Measurements from ENCODE around the gene CPD. TPM values are rescaled to one million over a fixed set of nuclear protein-coding genes. Genes with fewer than 3 reads are reported as not detected.

CPD gene
- total RNA-seq, 2 experiments from 2014 or later = 37.9 to 43.8 TPM

- intact Hi-C loops (cut with micrococcal nuclease) = no loop called here
- H3K4me3 Mint-ChIP-seq = no peak overlapping the region
- no peaks in the 10 kb centered on the region for H3K27me3 Mint-ChIP-seq (ENCODE audit: low read depth)
- peaks cover 17% of the 10 kb centered on the region for H3K4me1 Mint-ChIP-seq (ENCODE audit: low read depth)
- H3K9me3 Mint-ChIP-seq = no peaks in the 10 kb centered on the region
- no peak for DNase-seq
- CTCF ChIA-PET = no interaction called here
- H3K27ac Mint-ChIP-seq = no peak overlapping the region
- peaks cover 28% of the 10 kb centered on the region for H3K36me3 Mint-ChIP-seq (ENCODE audit: low read depth)
Observed at GRCh38 chr17:30483159-30483558, 104.4 kb downstream of the CPD start.

DNA sequence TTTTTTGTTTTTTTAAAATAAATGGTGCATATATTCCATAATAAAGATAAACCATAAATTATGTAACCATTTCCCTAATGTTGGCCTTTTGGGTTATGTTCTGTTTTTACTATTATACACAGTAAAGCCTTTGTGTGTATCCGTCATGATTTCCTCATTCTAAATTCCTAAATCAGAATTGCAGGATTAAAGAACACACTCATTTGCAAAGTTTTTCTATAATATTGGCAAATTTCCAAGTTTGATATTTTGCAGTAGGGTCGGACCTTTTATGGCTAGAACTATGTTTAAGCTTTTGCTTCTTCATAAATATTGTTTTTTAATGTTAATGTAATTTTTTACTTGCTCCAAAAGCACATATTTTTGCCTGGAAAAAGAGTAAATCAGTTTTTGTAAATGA, 115.1 kb downstream of the CPD start:
- H3K9me3 Mint-ChIP-seq = no peaks in the 10 kb centered on the region

GRCh38 chr17:30495586-30495985, 116.9 kb downstream of the CPD start:
- Mint-ChIP-seq H3K4me3 (no peak overlapping the region), H3K4me1 (ENCODE audit: low read depth) (peaks cover 9% of the 10 kb centered on the region), H3K36me3 (ENCODE audit: low read depth) (peaks cover 37% of the 10 kb centered on the region), H3K27me3 (ENCODE audit: low read depth) (no peaks in the 10 kb centered on the region), H3K9me3 (no peaks in the 10 kb centered on the region), H3K27ac (no peak overlapping the region)
- intact Hi-C loops (cut with micrococcal nuclease) = no loop called here
- DNase-seq = no peak
- CTCF ChIA-PET = no interaction called here

More for the DNA sequence above, 115.1 kb downstream of the CPD start:
- H3K27me3 Mint-ChIP-seq (ENCODE audit: low read depth) = no peaks in the 10 kb centered on the region
- intact Hi-C loops (cut with micrococcal nuclease) = no loop called here
- no peak for DNase-seq
- no peak overlapping the region for H3K27ac Mint-ChIP-seq
- H3K36me3 Mint-ChIP-seq (ENCODE audit: low read depth) = peaks cover 30% of the 10 kb centered on the region
- no peak overlapping the region for H3K4me3 Mint-ChIP-seq
- CTCF ChIA-PET = interaction anchor here (0.6 to 0.7 kb wide), 2 partner anchors 17 to 97 kb away, joined by 3 read pairs; partner anchors contain the start of gene GOSR1
- no peaks in the 10 kb centered on the region for H3K4me1 Mint-ChIP-seq (ENCODE audit: low read depth)

GRCh38 chr17:30503558-30503957, 124.8 kb downstream of the CPD start:
- Mint-ChIP-seq H3K27ac (no peak overlapping the region), H3K9me3 (no peaks in the 10 kb centered on the region), H3K36me3 (ENCODE audit: low read depth) (peaks cover 28% of the 10 kb centered on the region), H3K27me3 (ENCODE audit: low read depth) (no peaks in the 10 kb centered on the region), H3K4me1 (ENCODE audit: low read depth) (peaks cover 31% of the 10 kb centered on the region), H3K4me3 (no peak overlapping the region)
- intact Hi-C loops (cut with micrococcal nuclease) = no loop called here
- DNase-seq = no peak
- CTCF ChIA-PET = interaction anchor here (1.4 kb wide), 1 partner anchor 27 kb away, joined by 3 read pairs; no protein-coding TSS in a partner anchor

- no peaks in the 10 kb centered on the region for H3K9me3 Mint-ChIP-seq
- H3K4me1 Mint-ChIP-seq (ENCODE audit: low read depth) = peaks cover 22% of the 10 kb centered on the region
- no peaks in the 10 kb centered on the region for H3K27me3 Mint-ChIP-seq (ENCODE audit: low read depth)
- no peak overlapping the region for H3K27ac Mint-ChIP-seq
- H3K4me3 Mint-ChIP-seq = no peak overlapping the region
- intact Hi-C loops (cut with micrococcal nuclease) = no loop called here
- DNase-seq = no peak
- H3K36me3 Mint-ChIP-seq (ENCODE audit: low read depth) = peaks cover 17% of the 10 kb centered on the region
- CTCF ChIA-PET = interaction anchor here (1.6 kb wide), 1 partner anchor 29 kb away, joined by 3 read pairs; the partner anchor contains the start of gene GOSR1
Observed at GRCh38 chr17:30505868-30506417, 127.2 kb downstream of the CPD start.

- no peak overlapping the region for H3K27ac Mint-ChIP-seq
- no peaks in the 10 kb centered on the region for H3K9me3 Mint-ChIP-seq
- no peaks in the 10 kb centered on the region for H3K27me3 Mint-ChIP-seq (ENCODE audit: low read depth)
- intact Hi-C loops (cut with micrococcal nuclease) = no loop called here
- peaks cover 12% of the 10 kb centered on the region for H3K36me3 Mint-ChIP-seq (ENCODE audit: low read depth)
- H3K4me3 Mint-ChIP-seq = no peak overlapping the region
- no peak for DNase-seq
- CTCF ChIA-PET = no interaction called here
- peaks cover 22% of the 10 kb centered on the region for H3K4me1 Mint-ChIP-seq (ENCODE audit: low read depth)
Observed at GRCh38 chr17:30506481-30506880, 127.8 kb downstream of the CPD start.

- CTCF ChIA-PET = no interaction called here
- H3K4me3 Mint-ChIP-seq = no peak overlapping the region
- no peaks in the 10 kb centered on the region for H3K27me3 Mint-ChIP-seq (ENCODE audit: low read depth)
- no peaks in the 10 kb centered on the region for H3K9me3 Mint-ChIP-seq
- intact Hi-C loops (cut with micrococcal nuclease) = no loop called here
- H3K4me1 Mint-ChIP-seq (ENCODE audit: low read depth) = peaks cover 11% of the 10 kb centered on the region
- DNase-seq = no peak
- peaks cover 12% of the 10 kb centered on the region for H3K36me3 Mint-ChIP-seq (ENCODE audit: low read depth)
- H3K27ac Mint-ChIP-seq = no peak overlapping the region
Observed at GRCh38 chr17:30513346-30513745, 134.6 kb downstream of the CPD start.

GRCh38 chr17:30514895-30515596, 136.3 kb downstream of the CPD start:
- H3K4me3 Mint-ChIP-seq = no peak overlapping the region
- H3K27me3 Mint-ChIP-seq (ENCODE audit: low read depth) = no peaks in the 10 kb centered on the region
- H3K4me1 Mint-ChIP-seq (ENCODE audit: low read depth) = peaks cover 16% of the 10 kb centered on the region
- no peak for DNase-seq
- CTCF ChIA-PET = interaction anchor here (1.0 kb wide), 1 partner anchor 279 kb away, joined by 3 read pairs; no protein-coding TSS in a partner anchor
- intact Hi-C loops (cut with micrococcal nuclease) = no loop called here
- H3K36me3 Mint-ChIP-seq (ENCODE audit: low read depth) = peaks cover 14% of the 10 kb centered on the region
- H3K27ac Mint-ChIP-seq = no peak overlapping the region
- no peaks in the 10 kb centered on the region for H3K9me3 Mint-ChIP-seq

- Mint-ChIP-seq H3K4me1 (ENCODE audit: low read depth) (peaks cover 30% of the 10 kb centered on the region), H3K4me3 (no peak overlapping the region), H3K36me3 (ENCODE audit: low read depth) (peaks cover 32% of the 10 kb centered on the region), H3K27me3 (ENCODE audit: low read depth) (no peaks in the 10 kb centered on the region), H3K9me3 (no peaks in the 10 kb centered on the region), H3K27ac (peak overlapping the region; percentile 16)
- CTCF ChIA-PET = interaction anchor here (0.7 kb wide), 1 partner anchor 8 kb away, joined by 3 read pairs; no protein-coding TSS in a partner anchor
- intact Hi-C loops (cut with micrococcal nuclease) = no loop called here
- no peak for DNase-seq
Observed at GRCh38 chr17:30517786-30518185, 139.1 kb downstream of the CPD start.

- H3K36me3 Mint-ChIP-seq (ENCODE audit: low read depth) = peaks cover 34% of the 10 kb centered on the region
- no peak overlapping the region for H3K27ac Mint-ChIP-seq
- no peak for DNase-seq
- no peaks in the 10 kb centered on the region for H3K9me3 Mint-ChIP-seq
- H3K4me3 Mint-ChIP-seq = no peak overlapping the region
- CTCF ChIA-PET = no interaction called here
- peaks cover 29% of the 10 kb centered on the region for H3K4me1 Mint-ChIP-seq (ENCODE audit: low read depth)
- intact Hi-C loops (cut with micrococcal nuclease) = no loop called here
- H3K27me3 Mint-ChIP-seq (ENCODE audit: low read depth) = no peaks in the 10 kb centered on the region
Observed at GRCh38 chr17:30519166-30519565, 140.4 kb downstream of the CPD start.

Other genes with a start within 250 kb of the CPD start
- gene SLC6A4, start 143.2 kb upstream of the CPD start, total RNA-seq = not detected
- 10 to 100 TPM; 60.9 to 61.5 TPM for gene BLMH, start 87.0 kb upstream of the CPD start, total RNA-seq
- gene TMIGD1, start 44.9 kb upstream of the CPD start, total RNA-seq = not detected
- 10 to 100 TPM; 33.9 to 37.3 TPM for gene GOSR1, start 98.5 kb downstream of the CPD start, total RNA-seq